ENCODE measurements around the gene PRKN. TPM values are rescaled to one million over a fixed set of nuclear protein-coding genes. Genes with fewer than 3 reads are reported as not detected.
A peak's percentile ranks its signal among the peaks of the same experiment; 100 is the strongest.

PRKN gene
- total and polyA plus RNA-seq, 9 of the 15 experiments (the other 6 are each of a cell fraction or from before 2014, with no cell fraction given): 0.03 to 0.96 (median 0.15) TPM; not detected in 2

DNA sequence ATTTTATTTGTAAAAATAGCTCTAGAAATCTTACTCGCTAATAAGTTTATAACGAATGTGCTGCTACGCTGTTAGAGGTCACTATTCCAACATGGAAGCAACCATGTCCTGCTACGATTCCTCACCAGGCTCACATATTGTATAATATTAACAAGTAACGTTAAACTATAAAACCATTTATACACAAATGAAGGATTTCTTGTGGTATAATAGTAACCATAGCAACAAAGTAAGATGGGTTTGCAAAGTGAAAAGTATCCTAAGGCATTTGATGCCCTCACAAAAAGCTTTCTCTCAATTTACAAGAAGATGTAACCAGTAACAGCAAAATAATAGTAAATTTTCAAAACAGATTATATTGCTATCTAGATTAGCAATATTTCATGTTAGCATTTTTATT lies 117.2 kb downstream of the PRKN start:
- Histone ChIP-seq H3K4me2 (ENCODE audit: insufficient read depth, low read length) (no peak overlapping the region), H3K79me2 (ENCODE audit: control insufficient read depth, insufficient read depth, low read length) (no peaks in the 10 kb centered on the region), H3K27ac (ENCODE audit: extremely low read depth, low read depth, low read length) (no peak overlapping the region), H3K4me1 (replicated peaks in 1 of 2; ENCODE audit: control insufficient read depth in 2 of 2, insufficient read depth in 2 of 2, low read length in 2 of 2) (no peaks in the 10 kb centered on the region), H3K4me3 (no peak overlapping the region), H2AFZ (ENCODE audit: low read depth, low read length) (no peak overlapping the region), H3K9ac (ENCODE audit: insufficient read depth in 1 of 2, low read depth in 2 of 2, low read length in 2 of 2) (no peak overlapping the region), H3K27me3 (ENCODE audit: control insufficient read depth in 2 of 2, insufficient read depth in 2 of 2, low read length in 2 of 2) (no peaks in the 10 kb centered on the region), H4K20me1 (replicated peaks; ENCODE audit: control insufficient read depth, insufficient read depth, low read length) (no peaks in the 10 kb centered on the region), H3K9me1 (ENCODE audit: control insufficient read depth, insufficient read depth, low read length) (no peaks in the 10 kb centered on the region), H3K36me3 (ENCODE audit: control insufficient read depth, insufficient read depth, low read length) (no peaks in the 10 kb centered on the region), H3K9me3 (replicated peaks; ENCODE audit: control insufficient read depth, insufficient read depth, low read depth, low read length) (no peaks in the 10 kb centered on the region; the same call in 1 of the 2 replicates)
- under 1% methylated on average over 5 of the region's 5 CpGs for WGBS (ENCODE audit: insufficient coverage, low coverage, missing lambda C conversion rate)
- TF ChIP-seq FOXP1 (CRISPR knock-in tag; IDR thresholded peaks at IDR 0.05) (no peak), RFX1 (IDR thresholded peaks at IDR 0.05) (peak; percentile 56)
- DNase-seq (ENCODE audit: extremely low read depth in 1 of 4, low spot score in 3 of 4) (no peak), ATAC-seq (no peak), FAIRE-seq (no peak)
- BruUV-seq (replicated peaks): no TSS peak
- POLR2A ChIA-PET: no interaction called here
- intact Hi-C loops (cut with micrococcal nuclease): no loop called here
- CTCF ChIA-PET (ENCODE audit: low intra/inter-chr PET ratio): no interaction called here
- in situ Hi-C loops (cut with MboI): no loop called here

DNA sequence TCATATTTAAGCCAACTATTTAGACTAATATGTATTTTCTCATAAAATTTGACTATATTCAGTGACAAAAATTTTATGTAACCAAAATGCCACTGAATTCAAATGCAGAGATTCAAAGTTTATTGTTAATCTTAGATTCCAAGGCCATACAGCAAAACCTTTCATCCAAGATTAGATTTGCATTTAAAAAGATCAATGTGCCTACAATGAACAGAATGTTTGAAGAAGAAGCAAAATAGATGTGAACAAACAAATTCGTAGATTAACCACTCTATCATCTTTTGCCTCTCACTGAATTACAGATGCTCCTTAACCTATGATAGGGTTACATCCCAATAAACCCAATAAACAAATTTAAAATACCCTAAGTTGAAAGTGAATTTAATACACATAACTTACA lies 121.7 kb downstream of the PRKN start:
- in situ Hi-C loops (cut with MboI) (no loop called here), intact Hi-C loops (cut with micrococcal nuclease) (no loop called here)
- DNase-seq (ENCODE audit: extremely low read depth in 1 of 4, low spot score in 3 of 4) (no peak), FAIRE-seq (no peak), ATAC-seq (no peak)
- H3K9ac ChIP-seq (ENCODE audit: insufficient read depth in 1 of 2, low read depth in 2 of 2, low read length in 2 of 2): no peak overlapping the region
- BruUV-seq (replicated peaks): no TSS peak
- ChIA-PET CTCF (ENCODE audit: low intra/inter-chr PET ratio) (no interaction called here), POLR2A (no interaction called here)
- H3K4me1 ChIP-seq (replicated peaks in 1 of 2; ENCODE audit: control insufficient read depth in 2 of 2, insufficient read depth in 2 of 2, low read length in 2 of 2): no peaks in the 10 kb centered on the region
- H3K36me3 ChIP-seq (ENCODE audit: control insufficient read depth, insufficient read depth, low read length): no peaks in the 10 kb centered on the region
- H3K9me1 ChIP-seq (ENCODE audit: control insufficient read depth, insufficient read depth, low read length): no peaks in the 10 kb centered on the region
- H3K4me2 ChIP-seq (ENCODE audit: insufficient read depth, low read length): no peak overlapping the region
- 0% methylated on average over 1 of the region's 1 CpG for WGBS (ENCODE audit: insufficient coverage, low coverage, missing lambda C conversion rate)
- H3K27me3 ChIP-seq (ENCODE audit: control insufficient read depth in 2 of 2, insufficient read depth in 2 of 2, low read length in 2 of 2): no peaks in the 10 kb centered on the region
- H4K20me1 ChIP-seq (replicated peaks; ENCODE audit: control insufficient read depth, insufficient read depth, low read length): no peaks in the 10 kb centered on the region
- no peak overlapping the region for H3K27ac ChIP-seq (ENCODE audit: extremely low read depth, low read depth, low read length)
- H2AFZ ChIP-seq (ENCODE audit: low read depth, low read length): no peak overlapping the region
- H3K4me3 ChIP-seq: no peak overlapping the region
- H3K9me3 ChIP-seq (replicated peaks; ENCODE audit: control insufficient read depth, insufficient read depth, low read depth, low read length): no peaks in the 10 kb centered on the region; the same call in 1 of the 2 replicates
- H3K79me2 ChIP-seq (ENCODE audit: control insufficient read depth, insufficient read depth, low read length): no peaks in the 10 kb centered on the region
- no peak for TF ChIP-seq ZNF121 (CRISPR knock-in tag; conservative IDR thresholded peaks at IDR 0.05)
- TF ChIP-seq, protein P1, sequence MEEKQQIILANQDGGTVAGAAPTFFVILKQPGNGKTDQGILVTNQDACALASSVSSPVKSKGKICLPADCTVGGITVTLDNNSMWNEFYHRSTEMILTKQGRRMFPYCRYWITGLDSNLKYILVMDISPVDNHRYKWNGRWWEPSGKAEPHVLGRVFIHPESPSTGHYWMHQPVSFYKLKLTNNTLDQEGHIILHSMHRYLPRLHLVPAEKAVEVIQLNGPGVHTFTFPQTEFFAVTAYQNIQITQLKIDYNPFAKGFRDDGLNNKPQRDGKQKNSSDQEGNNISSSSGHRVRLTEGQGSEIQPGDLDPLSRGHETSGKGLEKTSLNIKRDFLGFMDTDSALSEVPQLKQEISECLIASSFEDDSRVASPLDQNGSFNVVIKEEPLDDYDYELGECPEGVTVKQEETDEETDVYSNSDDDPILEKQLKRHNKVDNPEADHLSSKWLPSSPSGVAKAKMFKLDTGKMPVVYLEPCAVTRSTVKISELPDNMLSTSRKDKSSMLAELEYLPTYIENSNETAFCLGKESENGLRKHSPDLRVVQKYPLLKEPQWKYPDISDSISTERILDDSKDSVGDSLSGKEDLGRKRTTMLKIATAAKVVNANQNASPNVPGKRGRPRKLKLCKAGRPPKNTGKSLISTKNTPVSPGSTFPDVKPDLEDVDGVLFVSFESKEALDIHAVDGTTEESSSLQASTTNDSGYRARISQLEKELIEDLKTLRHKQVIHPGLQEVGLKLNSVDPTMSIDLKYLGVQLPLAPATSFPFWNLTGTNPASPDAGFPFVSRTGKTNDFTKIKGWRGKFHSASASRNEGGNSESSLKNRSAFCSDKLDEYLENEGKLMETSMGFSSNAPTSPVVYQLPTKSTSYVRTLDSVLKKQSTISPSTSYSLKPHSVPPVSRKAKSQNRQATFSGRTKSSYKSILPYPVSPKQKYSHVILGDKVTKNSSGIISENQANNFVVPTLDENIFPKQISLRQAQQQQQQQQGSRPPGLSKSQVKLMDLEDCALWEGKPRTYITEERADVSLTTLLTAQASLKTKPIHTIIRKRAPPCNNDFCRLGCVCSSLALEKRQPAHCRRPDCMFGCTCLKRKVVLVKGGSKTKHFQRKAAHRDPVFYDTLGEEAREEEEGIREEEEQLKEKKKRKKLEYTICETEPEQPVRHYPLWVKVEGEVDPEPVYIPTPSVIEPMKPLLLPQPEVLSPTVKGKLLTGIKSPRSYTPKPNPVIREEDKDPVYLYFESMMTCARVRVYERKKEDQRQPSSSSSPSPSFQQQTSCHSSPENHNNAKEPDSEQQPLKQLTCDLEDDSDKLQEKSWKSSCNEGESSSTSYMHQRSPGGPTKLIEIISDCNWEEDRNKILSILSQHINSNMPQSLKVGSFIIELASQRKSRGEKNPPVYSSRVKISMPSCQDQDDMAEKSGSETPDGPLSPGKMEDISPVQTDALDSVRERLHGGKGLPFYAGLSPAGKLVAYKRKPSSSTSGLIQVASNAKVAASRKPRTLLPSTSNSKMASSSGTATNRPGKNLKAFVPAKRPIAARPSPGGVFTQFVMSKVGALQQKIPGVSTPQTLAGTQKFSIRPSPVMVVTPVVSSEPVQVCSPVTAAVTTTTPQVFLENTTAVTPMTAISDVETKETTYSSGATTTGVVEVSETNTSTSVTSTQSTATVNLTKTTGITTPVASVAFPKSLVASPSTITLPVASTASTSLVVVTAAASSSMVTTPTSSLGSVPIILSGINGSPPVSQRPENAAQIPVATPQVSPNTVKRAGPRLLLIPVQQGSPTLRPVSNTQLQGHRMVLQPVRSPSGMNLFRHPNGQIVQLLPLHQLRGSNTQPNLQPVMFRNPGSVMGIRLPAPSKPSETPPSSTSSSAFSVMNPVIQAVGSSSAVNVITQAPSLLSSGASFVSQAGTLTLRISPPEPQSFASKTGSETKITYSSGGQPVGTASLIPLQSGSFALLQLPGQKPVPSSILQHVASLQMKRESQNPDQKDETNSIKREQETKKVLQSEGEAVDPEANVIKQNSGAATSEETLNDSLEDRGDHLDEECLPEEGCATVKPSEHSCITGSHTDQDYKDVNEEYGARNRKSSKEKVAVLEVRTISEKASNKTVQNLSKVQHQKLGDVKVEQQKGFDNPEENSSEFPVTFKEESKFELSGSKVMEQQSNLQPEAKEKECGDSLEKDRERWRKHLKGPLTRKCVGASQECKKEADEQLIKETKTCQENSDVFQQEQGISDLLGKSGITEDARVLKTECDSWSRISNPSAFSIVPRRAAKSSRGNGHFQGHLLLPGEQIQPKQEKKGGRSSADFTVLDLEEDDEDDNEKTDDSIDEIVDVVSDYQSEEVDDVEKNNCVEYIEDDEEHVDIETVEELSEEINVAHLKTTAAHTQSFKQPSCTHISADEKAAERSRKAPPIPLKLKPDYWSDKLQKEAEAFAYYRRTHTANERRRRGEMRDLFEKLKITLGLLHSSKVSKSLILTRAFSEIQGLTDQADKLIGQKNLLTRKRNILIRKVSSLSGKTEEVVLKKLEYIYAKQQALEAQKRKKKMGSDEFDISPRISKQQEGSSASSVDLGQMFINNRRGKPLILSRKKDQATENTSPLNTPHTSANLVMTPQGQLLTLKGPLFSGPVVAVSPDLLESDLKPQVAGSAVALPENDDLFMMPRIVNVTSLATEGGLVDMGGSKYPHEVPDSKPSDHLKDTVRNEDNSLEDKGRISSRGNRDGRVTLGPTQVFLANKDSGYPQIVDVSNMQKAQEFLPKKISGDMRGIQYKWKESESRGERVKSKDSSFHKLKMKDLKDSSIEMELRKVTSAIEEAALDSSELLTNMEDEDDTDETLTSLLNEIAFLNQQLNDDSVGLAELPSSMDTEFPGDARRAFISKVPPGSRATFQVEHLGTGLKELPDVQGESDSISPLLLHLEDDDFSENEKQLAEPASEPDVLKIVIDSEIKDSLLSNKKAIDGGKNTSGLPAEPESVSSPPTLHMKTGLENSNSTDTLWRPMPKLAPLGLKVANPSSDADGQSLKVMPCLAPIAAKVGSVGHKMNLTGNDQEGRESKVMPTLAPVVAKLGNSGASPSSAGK (IDR thresholded peaks at IDR 0.05): no peak
